Keratinocyte (primary cell): ENCODE measurements around the gene ACOXL.

Experiments
- CTCF ChIP-seq, 3 experiments: IDR thresholded peaks in 1 of 3; conservative IDR thresholded peaks in 1 of 3; optimal IDR thresholded peaks in 1 of 3; 2 replicates in 2 of 3; 3 replicates in 1 of 3; pipeline versions ENCODE3 to v1.5.1; 2011; ENCODE audit warnings: low read length in 3 of 3, mild to moderate bottlenecking in 3 of 3, moderate library complexity in 2 of 3, control low read depth in 1 of 3, inconsistent platforms in 1 of 3; ENCODE audit not compliant: insufficient read depth in 2 of 3; ENCODE audit errors: extremely low read depth in 1 of 3
- EZH2 ChIP-seq: IDR thresholded peaks from one replicate; pipeline ENCODE4 v1.6.1; 2012; ENCODE audit warnings: inconsistent platforms, mild to moderate bottlenecking, low read length, moderate library complexity

- TF ChIP-seq EZH2 (no peak), CTCF (optimal IDR thresholded peaks at IDR 0.05 in 1 of 3, IDR thresholded peaks at IDR 0.05 in 1 of 3, conservative IDR thresholded peaks at IDR 0.05 in 1 of 3; ENCODE audit: extremely low read depth in 1 of 3, insufficient read depth in 2 of 3, low read length in 3 of 3) (no peak)
These were observed 20.5 kb downstream of the ACOXL start for GRCh38 chr2:110752871-110753270.
